Measurements from ENCODE around the gene ATP8B4. TPM values are rescaled to one million over a fixed set of nuclear protein-coding genes. Genes with fewer than 3 reads are reported as not detected.

ATP8B4 gene
- total and polyA plus RNA-seq, 3 experiments from 2014 or later, result 0.23 to 8.9 (median 8.5) TPM

- Histone ChIP-seq H3K27me3 (ENCODE audit: insufficient read depth, low read length, poor library complexity, severe bottlenecking) (no peaks in the 10 kb centered on the region), H3K4me1 (ENCODE audit: insufficient read depth, low read length) (no peaks in the 10 kb centered on the region), H3K4me3 (ENCODE audit: low read length) (no peak overlapping the region), H3K27ac (ENCODE audit: low read depth, low read length) (no peak overlapping the region), H3K9me3 (ENCODE audit: low read length) (no peaks in the 10 kb centered on the region), H3K36me3 (ENCODE audit: insufficient read depth, low read length) (no peaks in the 10 kb centered on the region)
- Mint-ChIP-seq H3K27ac (no peak overlapping the region), H3K27me3 (no peaks in the 10 kb centered on the region), H3K4me3 (no peak overlapping the region), H3K9me3 (no peaks in the 10 kb centered on the region), H3K36me3 (peaks cover 0 to 2% (median 0%) of the 10 kb centered on the region in 3 donors), H3K4me1 (peaks cover 7 to 9% (median 7%) of the 10 kb centered on the region in 3 donors)
- no peak for DNase-seq
- POLR2A ChIA-PET, result no interaction called here
- CTCF ChIA-PET, result no interaction called here
These were observed 304.3 kb downstream of the ATP8B4 start for GRCh38 chr15:49814709-49815108.

GRCh38 chr15:49813625-49814024 is 305.4 kb downstream of the ATP8B4 start:
- Mint-ChIP-seq H3K36me3 (peaks cover 0 to 2% (median 0%) of the 10 kb centered on the region in 3 donors), H3K4me3 (no peak overlapping the region), H3K27ac (no peak overlapping the region), H3K4me1 (peaks cover 7 to 9% (median 7%) of the 10 kb centered on the region in 3 donors), H3K27me3 (no peaks in the 10 kb centered on the region), H3K9me3 (no peaks in the 10 kb centered on the region)
- H3K4me3 ChIP-seq (ENCODE audit: low read length), result no peak overlapping the region
- no peak for DNase-seq
- no peak overlapping the region for H3K27ac ChIP-seq (ENCODE audit: low read depth, low read length)
- no peaks in the 10 kb centered on the region for H3K27me3 ChIP-seq (ENCODE audit: insufficient read depth, low read length, poor library complexity, severe bottlenecking)
- no peaks in the 10 kb centered on the region for H3K4me1 ChIP-seq (ENCODE audit: insufficient read depth, low read length)
- ChIA-PET POLR2A (no interaction called here), CTCF (no interaction called here)
- no peaks in the 10 kb centered on the region for H3K9me3 ChIP-seq (ENCODE audit: low read length)
- H3K36me3 ChIP-seq (ENCODE audit: insufficient read depth, low read length), result no peaks in the 10 kb centered on the region

GRCh38 chr15:49810720-49811119 is 308.3 kb downstream of the ATP8B4 start:
- Mint-ChIP-seq H3K27me3 (peaks cover 0 to 3% of the 10 kb centered on the region in 2 donors), H3K4me3 (no peak overlapping the region), H3K4me1 (peaks cover 2% of the 10 kb centered on the region in 3 donors), H3K27ac (no peak overlapping the region), H3K9me3 (no peaks in the 10 kb centered on the region), H3K36me3 (no peaks in the 10 kb centered on the region)
- ChIA-PET CTCF (no interaction called here), POLR2A (no interaction called here)
- Histone ChIP-seq H3K27me3 (ENCODE audit: insufficient read depth, low read length, poor library complexity, severe bottlenecking) (no peaks in the 10 kb centered on the region), H3K4me3 (ENCODE audit: low read length) (no peak overlapping the region), H3K36me3 (ENCODE audit: insufficient read depth, low read length) (no peaks in the 10 kb centered on the region), H3K4me1 (ENCODE audit: insufficient read depth, low read length) (no peaks in the 10 kb centered on the region), H3K27ac (ENCODE audit: low read depth, low read length) (no peak overlapping the region), H3K9me3 (ENCODE audit: low read length) (no peaks in the 10 kb centered on the region)
- DNase-seq, result no peak

- no peak overlapping the region for H3K27ac ChIP-seq (ENCODE audit: low read depth, low read length)
- H3K36me3 Mint-ChIP-seq, result no peaks in the 10 kb centered on the region
- H3K36me3 ChIP-seq (ENCODE audit: insufficient read depth, low read length), result no peaks in the 10 kb centered on the region
- POLR2A ChIA-PET, result no interaction called here
- H3K27ac Mint-ChIP-seq, result no peak overlapping the region
- H3K4me1 ChIP-seq (ENCODE audit: insufficient read depth, low read length), result no peaks in the 10 kb centered on the region
- no peak overlapping the region for H3K4me3 Mint-ChIP-seq
- no peaks in the 10 kb centered on the region for H3K9me3 ChIP-seq (ENCODE audit: low read length)
- H3K4me1 Mint-ChIP-seq, result no peaks in the 10 kb centered on the region
- peaks cover 0 to under 1% (median 0%) of the 10 kb centered on the region in 5 donors for H3K9me3 Mint-ChIP-seq
- H3K27me3 ChIP-seq (ENCODE audit: insufficient read depth, low read length, poor library complexity, severe bottlenecking), result no peaks in the 10 kb centered on the region
- peaks cover 0 to 3% of the 10 kb centered on the region in 2 donors for H3K27me3 Mint-ChIP-seq
- CTCF ChIA-PET, result no interaction called here
- H3K4me3 ChIP-seq (ENCODE audit: low read length), result no peak overlapping the region
- DNase-seq, result no peak
These were observed 309.0 kb downstream of the ATP8B4 start for GRCh38 chr15:49809894-49810609.

- Histone ChIP-seq H3K4me3 (ENCODE audit: low read length) (no peak overlapping the region), H3K27ac (ENCODE audit: low read depth, low read length) (no peak overlapping the region), H3K9me3 (ENCODE audit: low read length) (no peaks in the 10 kb centered on the region), H3K4me1 (ENCODE audit: insufficient read depth, low read length) (no peaks in the 10 kb centered on the region), H3K36me3 (ENCODE audit: insufficient read depth, low read length) (no peaks in the 10 kb centered on the region), H3K27me3 (ENCODE audit: insufficient read depth, low read length, poor library complexity, severe bottlenecking) (no peaks in the 10 kb centered on the region)
- H3K27ac Mint-ChIP-seq, result no peak overlapping the region
- ChIA-PET POLR2A (no interaction called here), CTCF (no interaction called here)
- H3K36me3 Mint-ChIP-seq, result no peaks in the 10 kb centered on the region
- H3K4me1 Mint-ChIP-seq, result no peaks in the 10 kb centered on the region
- peaks cover 0 to 3% of the 10 kb centered on the region in 2 donors for H3K27me3 Mint-ChIP-seq
- H3K9me3 Mint-ChIP-seq, result peaks cover 0 to 5% (median 3%) of the 10 kb centered on the region in 5 donors
- no peak overlapping the region for H3K4me3 Mint-ChIP-seq
- no peak for DNase-seq
These were observed 310.7 kb downstream of the ATP8B4 start for GRCh38 chr15:49808341-49808740.

Other genes with a start within 250 kb of the ATP8B4 start
- 10 to 100 TPM; 16.6 to 18.6 TPM for gene SLC27A2, start 63.0 kb upstream of the ATP8B4 start, total RNA-seq
- gene SLC27A2, start 63.0 kb upstream of the ATP8B4 start, polyA plus RNA-seq, result 3.0 TPM
- gene HDC, start 146.5 kb upstream of the ATP8B4 start, total RNA-seq, result under 1 TPM in 1 of 2 experiments, not detected in 1; 0.15 TPM
- not detected for gene HDC, start 146.5 kb upstream of the ATP8B4 start, polyA plus RNA-seq
- 10 to 100 TPM; 45.7 to 46.5 TPM for gene GABPB1, start 236.0 kb upstream of the ATP8B4 start, total RNA-seq
- gene GABPB1, start 236.0 kb upstream of the ATP8B4 start, polyA plus RNA-seq, result 22.5 TPM

Measured in CD8-positive, alpha-beta memory T cell (primary cell).